ENCODE results near the gene SH3BGRL2. TPM values are rescaled to one million over a fixed set of nuclear protein-coding genes. Genes with fewer than 3 reads are reported as not detected.

SH3BGRL2 gene
- total RNA-seq, 1 donor from 2014 or later = not detected

DNA sequence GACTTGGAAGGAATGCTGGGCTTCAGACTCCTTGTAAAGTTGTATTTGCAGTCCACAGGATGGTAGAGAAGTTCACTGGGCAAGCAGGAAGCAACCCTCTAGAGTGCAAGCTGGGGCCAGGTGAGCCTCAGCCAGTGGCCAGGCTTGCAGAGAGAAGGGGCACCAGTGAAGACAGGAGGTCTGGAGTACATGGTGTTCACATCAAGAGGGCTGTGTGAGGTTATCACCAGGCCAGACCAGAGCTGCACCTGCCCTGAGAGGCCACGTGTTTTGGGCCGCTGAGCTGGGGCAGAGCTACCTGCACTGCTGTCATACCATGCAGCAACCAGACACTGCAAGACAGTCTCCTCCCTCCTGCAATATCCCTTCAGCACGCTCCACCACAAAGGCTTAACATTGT, 79.0 kb downstream of the SH3BGRL2 start:
- TF ChIP-seq CTCF (IDR thresholded peaks at IDR 0.05) = no peak
- no peaks in the 10 kb centered on the region for H3K4me1 Mint-ChIP-seq
- no peaks in the 10 kb centered on the region for H3K36me3 Mint-ChIP-seq (ENCODE audit: low read depth)
- ATAC-seq (ENCODE audit: low read depth) (no peak), DNase-seq (no peak)
- CTCF ChIA-PET = no interaction called here
- POLR2A ChIA-PET = no interaction called here
- H3K27ac Mint-ChIP-seq = no peak overlapping the region
- no peaks in the 10 kb centered on the region for H3K9me3 Mint-ChIP-seq
- H3K4me3 Mint-ChIP-seq = no peak overlapping the region
- intact Hi-C loops (cut with micrococcal nuclease) = no loop called here
- H3K27me3 Mint-ChIP-seq = no peaks in the 10 kb centered on the region

DNA sequence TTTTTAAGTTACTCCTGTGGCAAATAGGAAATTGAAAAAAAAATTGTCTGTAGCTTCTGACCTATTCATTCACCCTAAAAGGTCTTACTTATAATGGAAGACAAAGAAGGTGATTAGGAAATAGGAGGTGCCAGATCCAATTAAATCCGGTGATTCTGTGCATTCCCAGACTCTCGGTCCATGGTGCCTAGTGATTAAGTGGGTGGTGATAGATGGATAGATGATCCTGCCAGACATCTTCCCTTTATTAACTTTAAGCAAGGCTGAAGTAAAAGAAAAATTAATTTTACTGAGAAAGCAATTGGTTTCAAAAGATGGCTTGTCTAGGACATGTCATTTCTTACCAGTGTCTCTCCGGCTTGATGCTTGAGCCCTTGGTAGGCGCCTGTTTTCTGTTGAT, 80.0 kb downstream of the SH3BGRL2 start:
- TF ChIP-seq CTCF (IDR thresholded peaks at IDR 0.05) = no peak

DNA sequence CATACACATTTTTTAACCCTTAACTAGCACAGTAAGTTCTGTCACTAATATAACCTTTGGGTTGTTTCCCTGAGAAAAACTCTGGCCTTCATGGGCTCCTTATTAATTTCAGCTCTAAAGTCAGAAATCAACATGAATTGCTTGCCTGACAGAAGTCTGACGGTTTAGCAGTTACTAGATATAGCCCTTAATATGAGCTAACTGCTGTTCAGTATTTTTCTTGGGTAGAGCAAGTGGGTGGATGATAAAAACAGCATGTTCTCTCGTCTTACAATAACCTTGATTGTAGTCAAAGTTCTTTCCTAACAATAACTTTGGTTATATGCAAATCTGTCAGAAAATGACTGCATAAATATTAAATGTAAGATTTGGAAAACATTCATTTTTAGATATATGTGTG, 81.0 kb downstream of the SH3BGRL2 start:
- CTCF ChIA-PET = no interaction called here
- POLR2A ChIA-PET = no interaction called here
- H3K4me1 Mint-ChIP-seq = no peaks in the 10 kb centered on the region
- DNase-seq (no peak), ATAC-seq (ENCODE audit: low read depth) (no peak)
- no peaks in the 10 kb centered on the region for H3K36me3 Mint-ChIP-seq (ENCODE audit: low read depth)
- H3K9me3 Mint-ChIP-seq = no peaks in the 10 kb centered on the region
- no peak overlapping the region for H3K27ac Mint-ChIP-seq
- H3K4me3 Mint-ChIP-seq = no peak overlapping the region
- TF ChIP-seq CTCF (IDR thresholded peaks at IDR 0.05) = no peak
- intact Hi-C loops (cut with micrococcal nuclease) = no loop called here
- H3K27me3 Mint-ChIP-seq = no peaks in the 10 kb centered on the region

More for the DNA sequence above, 80.0 kb downstream of the SH3BGRL2 start:
- Mint-ChIP-seq H3K36me3 (ENCODE audit: low read depth) (no peaks in the 10 kb centered on the region), H3K9me3 (no peaks in the 10 kb centered on the region), H3K27me3 (no peaks in the 10 kb centered on the region), H3K4me1 (no peaks in the 10 kb centered on the region), H3K4me3 (no peak overlapping the region), H3K27ac (no peak overlapping the region)
- ChIA-PET CTCF (no interaction called here), POLR2A (no interaction called here)
- DNase-seq (no peak), ATAC-seq (ENCODE audit: low read depth) (no peak)
- intact Hi-C loops (cut with micrococcal nuclease) = no loop called here

GRCh38 chr6:79712616-79713135, 81.5 kb downstream of the SH3BGRL2 start:
- H3K9me3 Mint-ChIP-seq = no peaks in the 10 kb centered on the region
- TF ChIP-seq CTCF (IDR thresholded peaks at IDR 0.05) = no peak
- no peaks in the 10 kb centered on the region for H3K36me3 Mint-ChIP-seq (ENCODE audit: low read depth)
- H3K4me1 Mint-ChIP-seq = no peaks in the 10 kb centered on the region
- ATAC-seq (ENCODE audit: low read depth) (no peak), DNase-seq (no peak)
- ChIA-PET POLR2A (no interaction called here), CTCF (no interaction called here)
- H3K4me3 Mint-ChIP-seq = no peak overlapping the region
- intact Hi-C loops (cut with micrococcal nuclease) = no loop called here
- H3K27me3 Mint-ChIP-seq = no peaks in the 10 kb centered on the region
- no peak overlapping the region for H3K27ac Mint-ChIP-seq

GRCh38 chr6:79713701-79714322, 82.7 kb downstream of the SH3BGRL2 start:
- no peaks in the 10 kb centered on the region for H3K4me1 Mint-ChIP-seq
- ChIA-PET CTCF (no interaction called here), POLR2A (no interaction called here)
- no peaks in the 10 kb centered on the region for H3K9me3 Mint-ChIP-seq
- H3K4me3 Mint-ChIP-seq = no peak overlapping the region
- ATAC-seq (ENCODE audit: low read depth) (no peak), DNase-seq (no peak)
- no peaks in the 10 kb centered on the region for H3K27me3 Mint-ChIP-seq
- H3K36me3 Mint-ChIP-seq (ENCODE audit: low read depth) = no peaks in the 10 kb centered on the region
- H3K27ac Mint-ChIP-seq = no peak overlapping the region
- no peak for TF ChIP-seq CTCF (IDR thresholded peaks at IDR 0.05)
- intact Hi-C loops (cut with micrococcal nuclease) = no loop called here

All from activated B cell treated with CpG ODN at 0.5 μM for 24 hours (primary cell).